DMS114 treated with DMSO at 0.1 percent for 48 hours (cell line): ENCODE measurements around the gene GRIK2.

Experiments
- DNase-seq: peaks from one replicate; lab custom pipeline; 2025; ENCODE audit not compliant: unreplicated experiment; lab: John Stamatoyannopoulos, UW

Gene GRIK2

DNA sequence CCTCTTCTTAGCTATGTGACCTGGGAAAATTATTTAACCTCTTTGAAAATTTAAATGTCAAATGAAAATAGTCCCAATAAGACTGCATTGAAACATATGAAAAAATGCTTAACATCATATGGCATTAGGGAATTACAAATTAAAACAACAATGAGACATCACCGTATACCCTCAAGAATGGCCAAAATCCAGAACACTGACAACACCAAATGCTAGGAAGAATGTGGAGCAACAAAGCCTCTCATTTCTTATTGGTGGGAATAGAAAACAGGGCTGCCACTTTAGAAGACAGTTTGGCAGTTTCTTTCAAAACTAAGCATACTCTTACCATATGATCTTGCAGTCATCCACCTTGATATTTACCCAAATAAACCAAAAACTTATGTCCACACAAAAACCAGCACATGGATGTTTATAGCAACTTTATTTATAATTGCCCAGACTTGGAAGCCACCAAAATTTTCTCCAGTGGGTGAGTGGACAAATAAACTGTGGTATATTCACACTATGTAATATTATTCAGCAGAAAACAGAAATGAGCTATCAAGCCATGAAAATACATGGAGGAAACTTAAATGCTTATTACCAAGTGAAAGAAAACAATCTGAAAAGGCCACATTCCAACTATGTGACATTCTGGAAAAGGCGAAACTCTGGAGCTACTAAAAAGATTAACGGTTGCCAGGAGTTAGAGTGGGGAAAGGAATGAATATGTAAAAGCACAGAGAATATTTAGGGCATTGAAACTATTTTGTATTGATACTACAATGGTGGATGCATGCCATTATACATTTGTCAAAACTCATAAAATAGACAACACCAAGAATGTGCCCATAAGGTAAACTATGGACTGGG is 459.9 kb downstream of the GRIK2 start:
- no peak for DNase-seq

DNA sequence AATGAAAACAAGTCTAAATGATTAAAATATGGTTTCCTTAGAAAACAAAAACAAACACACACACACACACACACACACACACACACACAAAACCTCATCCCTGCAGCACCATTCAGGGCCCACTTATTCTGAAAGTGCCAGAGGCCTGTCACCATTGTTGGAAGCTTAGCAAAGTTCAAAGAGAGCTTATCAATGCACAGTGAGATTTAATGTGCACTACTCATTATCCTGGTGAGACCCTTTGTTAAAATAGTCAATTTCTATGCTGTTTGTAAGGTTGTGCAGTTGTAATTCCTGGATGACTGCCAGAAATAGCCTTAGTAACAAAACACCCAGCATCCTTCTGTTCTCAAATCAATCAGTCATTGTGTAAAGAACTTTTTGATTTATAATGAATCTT is 482.9 kb downstream of the GRIK2 start:
- DNase-seq: no peak

DNA sequence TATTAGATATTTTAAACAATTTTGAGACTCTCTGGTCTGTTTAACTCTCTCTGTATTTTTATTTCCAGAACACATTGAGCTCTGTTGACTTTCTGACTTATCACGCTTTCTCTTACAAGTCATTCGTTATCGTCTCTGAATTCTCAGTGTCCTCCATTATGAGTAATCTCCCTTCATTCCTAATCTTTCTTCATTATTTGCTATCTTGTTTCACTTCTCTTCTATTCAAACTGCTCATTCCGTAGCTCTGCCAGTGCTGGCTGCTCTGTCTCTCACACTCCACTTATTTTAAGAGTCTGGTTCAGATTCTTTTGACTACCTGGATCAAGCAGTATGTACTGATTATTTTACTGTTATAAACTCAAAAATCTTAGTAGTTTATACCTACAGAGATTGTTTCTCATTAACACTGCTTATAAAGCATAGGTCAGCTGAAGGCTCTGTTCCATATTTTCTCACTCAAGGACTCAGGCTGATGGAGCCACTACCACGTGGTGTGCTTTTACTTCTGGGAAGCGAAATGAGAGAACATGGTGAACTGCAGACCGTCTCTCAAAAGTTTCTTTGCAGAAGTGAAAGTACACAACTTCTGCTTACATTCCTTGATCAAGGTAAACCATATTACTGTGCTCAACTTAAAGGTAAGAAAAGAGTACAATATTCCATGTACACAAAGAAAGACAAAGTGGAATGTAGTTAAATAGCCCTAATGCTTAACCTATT is 485.2 kb downstream of the GRIK2 start:
- DNase-seq: no peak

GRCh38 chr6:101879782-101880181 is 486.3 kb downstream of the GRIK2 start:
- DNase-seq: no peak

GRCh38 chr6:101883505-101883904 is 490.0 kb downstream of the GRIK2 start:
- DNase-seq: no peak

GRCh38 chr6:101887532-101887931 is 494.0 kb downstream of the GRIK2 start:
- DNase-seq: no peak

GRCh38 chr6:101907356-101908217 is 514.1 kb downstream of the GRIK2 start:
- DNase-seq: no peak

- no peak for DNase-seq
Observed at GRCh38 chr6:101909366-101909765, 515.9 kb downstream of the GRIK2 start.

DNA sequence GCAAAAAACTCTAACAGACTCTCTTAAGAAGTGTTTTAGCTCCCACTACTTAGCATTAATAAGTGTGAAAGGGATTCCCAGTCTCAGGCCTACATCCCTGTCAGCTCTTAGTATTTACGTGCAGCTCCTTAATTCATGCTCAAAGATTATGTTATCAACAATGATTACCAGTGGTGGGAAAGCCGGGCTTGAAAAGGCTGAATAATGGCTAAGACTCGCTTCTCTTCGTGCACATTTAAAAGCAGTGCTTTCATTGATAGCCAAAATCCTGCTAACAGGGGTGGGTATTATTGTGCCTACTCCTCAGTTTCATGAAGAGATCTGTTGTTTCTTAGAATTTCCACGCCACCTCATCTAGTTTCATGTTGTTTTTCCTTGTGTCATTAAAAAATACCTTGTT is 518.8 kb downstream of the GRIK2 start:
- no peak for DNase-seq

DNA sequence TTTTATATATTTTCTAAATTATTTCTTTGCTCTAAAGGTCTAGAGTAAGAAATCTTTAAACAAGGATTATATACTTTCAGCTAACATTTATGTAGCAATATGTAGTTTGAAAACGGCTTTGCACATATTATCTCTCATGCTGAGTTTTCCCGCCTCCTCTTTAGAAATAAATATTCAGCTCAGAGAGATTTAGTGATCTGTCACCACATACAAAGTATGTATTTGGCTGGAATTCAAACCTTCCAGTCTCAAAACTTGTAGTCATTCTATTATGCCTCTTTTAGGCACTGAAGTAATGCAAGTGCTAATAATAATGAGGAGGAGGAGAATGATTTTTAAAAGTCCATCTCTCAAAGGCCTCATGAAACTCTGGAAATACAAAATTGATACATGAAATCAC is 525.0 kb downstream of the GRIK2 start:
- DNase-seq: no peak

- no peak for DNase-seq
Observed at GRCh38 chr6:101921829-101922450, 528.4 kb downstream of the GRIK2 start.

- no peak for DNase-seq
Observed at GRCh38 chr6:101926149-101926925, 532.8 kb downstream of the GRIK2 start.

DNA sequence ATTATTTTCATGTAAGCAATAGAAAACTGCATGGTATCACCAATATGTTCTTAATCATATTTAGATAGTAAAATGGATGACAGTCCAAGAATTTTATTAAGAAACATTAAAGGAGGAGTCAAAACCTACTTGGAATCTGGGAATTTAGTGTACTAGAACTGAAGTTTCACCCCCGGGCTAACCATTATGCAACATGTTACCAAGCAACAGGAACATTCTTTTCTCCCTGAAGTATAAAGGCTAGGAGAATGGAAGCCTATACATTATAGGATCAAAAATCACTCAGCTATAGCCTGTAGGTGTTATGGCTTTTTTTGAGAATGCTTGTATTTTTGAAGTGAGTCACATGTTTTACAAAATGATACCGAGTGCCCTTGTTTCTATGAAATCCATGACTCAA is 538.3 kb downstream of the GRIK2 start:
- no peak for DNase-seq

GRCh38 chr6:101932704-101933103 is 539.2 kb downstream of the GRIK2 start:
- DNase-seq: no peak

- DNase-seq: no peak
Observed at GRCh38 chr6:101935732-101936131, 542.2 kb downstream of the GRIK2 start.

GRCh38 chr6:101936516-101936915 is 543.0 kb downstream of the GRIK2 start:
- no peak for DNase-seq

DNA sequence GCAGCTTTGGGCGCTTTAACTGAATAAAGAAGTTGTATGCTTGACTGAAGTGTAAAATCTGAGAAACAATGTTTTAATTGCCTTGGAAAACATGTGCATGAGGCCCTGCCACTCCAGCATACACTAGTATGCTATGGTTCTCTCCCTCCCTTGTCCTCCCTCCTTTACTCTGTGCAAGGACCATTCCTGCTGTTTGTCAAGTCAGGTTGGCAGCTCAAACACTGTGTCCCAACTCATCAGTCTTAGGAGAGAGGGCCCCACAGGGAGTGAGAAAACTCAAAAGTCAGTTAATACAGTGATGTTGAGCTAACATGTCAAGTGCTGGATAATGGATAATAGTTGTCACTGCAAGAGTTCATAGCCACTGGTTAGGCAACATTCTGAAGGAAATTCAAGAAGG is 543.6 kb downstream of the GRIK2 start:
- no peak for DNase-seq

GRCh38 chr6:101940391-101940790 is 546.9 kb downstream of the GRIK2 start:
- no peak for DNase-seq

DNA sequence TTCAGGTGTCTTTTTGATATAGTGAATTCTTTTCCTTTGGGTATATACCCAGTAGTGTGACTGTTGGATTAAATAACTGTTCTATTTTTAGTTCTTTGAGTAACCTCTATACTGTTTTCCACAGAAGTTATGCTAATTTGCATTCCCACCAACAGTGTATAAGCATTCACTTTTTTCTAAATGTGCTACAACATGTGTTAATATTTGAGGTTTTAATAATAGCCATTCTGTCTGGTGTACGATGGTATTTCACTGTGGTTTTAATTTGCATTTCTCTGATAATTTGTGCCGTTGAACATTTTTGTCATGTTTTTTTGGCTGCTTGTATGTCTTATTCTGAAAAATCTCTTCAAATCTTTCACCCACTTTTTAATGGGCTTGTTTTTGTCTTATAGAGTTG is 563.5 kb downstream of the GRIK2 start:
- no peak for DNase-seq

GRCh38 chr6:101961357-101961756 is 567.8 kb downstream of the GRIK2 start:
- no peak for DNase-seq
